ENCODE data around the gene PDHX. TPM values are rescaled to one million over a fixed set of nuclear protein-coding genes. Genes with fewer than 3 reads are reported as not detected.

Gene PDHX
- total RNA-seq, 1 donor from 2014 or later: 118 TPM

GRCh38 chr11:35033011-35033410, 116.6 kb downstream of the PDHX start:
- intact Hi-C loops (cut with DNase I): loop anchor here (5.0 kb wide), 1 partner anchor 69 kb away; no protein-coding TSS in a partner anchor
- DNase-seq (ENCODE audit: low spot score): no peak

GRCh38 chr11:35034401-35034800, 118.0 kb downstream of the PDHX start:
- intact Hi-C loops (cut with DNase I): loop anchor here (5.0 kb wide), 1 partner anchor 68 kb away; no protein-coding TSS in a partner anchor
- no peak for DNase-seq (ENCODE audit: low spot score)

GRCh38 chr11:35035894-35036408, 119.5 kb downstream of the PDHX start:
- intact Hi-C loops (cut with DNase I): no loop called here
- DNase-seq (ENCODE audit: low spot score): no peak

- no peak for DNase-seq (ENCODE audit: low spot score)
- intact Hi-C loops (cut with DNase I): no loop called here
Measured at GRCh38 chr11:35036639-35037038, 120.2 kb downstream of the PDHX start.

- intact Hi-C loops (cut with DNase I): no loop called here
- no peak for DNase-seq (ENCODE audit: low spot score)
Measured at GRCh38 chr11:35038211-35038928, 122.0 kb downstream of the PDHX start.

GRCh38 chr11:35039076-35039475, 122.7 kb downstream of the PDHX start:
- intact Hi-C loops (cut with DNase I): no loop called here
- DNase-seq (ENCODE audit: low spot score): no peak

- no peak for DNase-seq (ENCODE audit: low spot score)
- intact Hi-C loops (cut with DNase I): loop anchor here (5.0 kb wide), 1 partner anchor 207 kb away; no protein-coding TSS in a partner anchor
Measured at GRCh38 chr11:35040221-35040942, 124.0 kb downstream of the PDHX start.

- no peak for DNase-seq (ENCODE audit: low spot score)
- intact Hi-C loops (cut with DNase I): loop anchor here (5.0 kb wide), 1 partner anchor 206 kb away; no protein-coding TSS in a partner anchor
Measured at GRCh38 chr11:35041070-35041554, 124.7 kb downstream of the PDHX start.

GRCh38 chr11:35042224-35042623, 125.8 kb downstream of the PDHX start:
- no peak for DNase-seq (ENCODE audit: low spot score)
- intact Hi-C loops (cut with DNase I): loop anchor here (5.0 kb wide), 1 partner anchor 205 kb away; no protein-coding TSS in a partner anchor

- intact Hi-C loops (cut with DNase I): loop anchor here (5.0 kb wide), 1 partner anchor 204 kb away; no protein-coding TSS in a partner anchor
- DNase-seq (ENCODE audit: low spot score): no peak
Measured at GRCh38 chr11:35042913-35043312, 126.5 kb downstream of the PDHX start.

- DNase-seq (ENCODE audit: low spot score): no peak
Measured at GRCh38 chr11:35043936-35044335, 127.5 kb downstream of the PDHX start.

GRCh38 chr11:35045236-35045820, 128.9 kb downstream of the PDHX start:
- intact Hi-C loops (cut with DNase I): no loop called here
- DNase-seq (ENCODE audit: low spot score): no peak

More at GRCh38 chr11:35043936-35044335, 127.5 kb downstream of the PDHX start:
- intact Hi-C loops (cut with DNase I): loop anchor here (5.0 kb wide), 1 partner anchor 203 kb away; no protein-coding TSS in a partner anchor

Small RNA genes within 50 kb of the gene (microRNA-seq; reads per million reads assigned to microRNA genes)
- 2.2 reads per million for gene MIR1343

Other genes starting within 250 kb of the PDHX start
- gene APIP, start 239 bp upstream of the PDHX start, total RNA-seq: 36.5 TPM
- gene CD44, start 222.6 kb downstream of the PDHX start, total RNA-seq: 55.6 TPM

All from cardiac septum (tissue), 1 donor.